ENCODE measurements around the gene RRN3. TPM values are rescaled to one million over a fixed set of nuclear protein-coding genes. Genes with fewer than 3 reads are reported as not detected.
"Not testable (repeated sequence)": the region's sequence is repeated elsewhere in the genome, so short reads cannot be mapped to it uniquely, and the experiment has no call there.

The RRN3 gene
- total RNA-seq, 1 experiment from 2014 or later = 29.9 TPM

DNA sequence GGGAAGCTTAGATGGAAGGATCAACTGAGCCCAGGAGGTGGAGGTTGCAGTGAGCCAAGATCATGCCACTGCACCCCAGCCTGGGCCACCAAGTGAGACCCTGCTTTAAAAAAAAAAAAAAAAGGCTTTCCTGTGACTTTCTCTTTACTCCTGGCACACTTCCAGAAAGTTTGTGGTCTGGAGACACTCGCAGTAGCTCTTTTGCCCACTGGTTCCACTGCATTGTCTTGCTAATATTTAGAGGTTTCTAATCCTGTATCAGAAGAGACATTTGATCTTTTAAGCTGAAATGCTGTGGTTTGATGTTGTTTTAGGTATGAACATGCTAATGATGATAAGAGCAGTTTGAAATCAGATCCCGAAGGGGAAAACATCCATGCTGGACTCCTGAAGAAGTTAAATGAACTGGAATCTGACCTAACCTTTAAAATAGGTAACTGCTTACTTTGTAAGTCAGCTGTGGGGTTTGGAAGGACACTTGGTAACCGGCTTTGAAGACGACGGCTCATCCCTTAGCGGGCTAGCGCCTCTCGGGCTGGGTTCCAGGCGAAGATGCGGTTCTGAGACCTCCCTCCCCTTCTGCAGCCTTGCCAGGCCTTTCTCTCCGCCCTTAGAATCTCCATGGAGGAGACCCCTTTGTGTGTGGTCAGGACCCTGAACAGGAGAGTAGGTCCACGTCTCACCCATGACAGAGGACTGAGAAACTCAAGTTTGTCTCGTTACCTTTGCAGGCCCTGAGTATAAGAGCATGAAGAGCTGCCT lies 61.3 kb downstream of the RRN3 start:
- POLR2A ChIA-PET (ENCODE audit: unreplicated experiment) = no interaction called here
- TF ChIP-seq EZH2 (IDR thresholded peaks at IDR 0.05; ENCODE audit: low read length, unreplicated experiment) (no peak), EZH2phosphoT487 (IDR thresholded peaks at IDR 0.05; ENCODE audit: borderline replicate concordance, low read length) (no peak)
- TF ChIP-seq, protein P1, sequence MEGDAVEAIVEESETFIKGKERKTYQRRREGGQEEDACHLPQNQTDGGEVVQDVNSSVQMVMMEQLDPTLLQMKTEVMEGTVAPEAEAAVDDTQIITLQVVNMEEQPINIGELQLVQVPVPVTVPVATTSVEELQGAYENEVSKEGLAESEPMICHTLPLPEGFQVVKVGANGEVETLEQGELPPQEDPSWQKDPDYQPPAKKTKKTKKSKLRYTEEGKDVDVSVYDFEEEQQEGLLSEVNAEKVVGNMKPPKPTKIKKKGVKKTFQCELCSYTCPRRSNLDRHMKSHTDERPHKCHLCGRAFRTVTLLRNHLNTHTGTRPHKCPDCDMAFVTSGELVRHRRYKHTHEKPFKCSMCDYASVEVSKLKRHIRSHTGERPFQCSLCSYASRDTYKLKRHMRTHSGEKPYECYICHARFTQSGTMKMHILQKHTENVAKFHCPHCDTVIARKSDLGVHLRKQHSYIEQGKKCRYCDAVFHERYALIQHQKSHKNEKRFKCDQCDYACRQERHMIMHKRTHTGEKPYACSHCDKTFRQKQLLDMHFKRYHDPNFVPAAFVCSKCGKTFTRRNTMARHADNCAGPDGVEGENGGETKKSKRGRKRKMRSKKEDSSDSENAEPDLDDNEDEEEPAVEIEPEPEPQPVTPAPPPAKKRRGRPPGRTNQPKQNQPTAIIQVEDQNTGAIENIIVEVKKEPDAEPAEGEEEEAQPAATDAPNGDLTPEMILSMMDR (conservative IDR thresholded peaks at IDR 0.05; ENCODE audit: low read depth, low read length) = no peak
- H3K9me3 ChIP-seq (ENCODE audit: low read length) = no peaks in the 10 kb centered on the region
- intact Hi-C loops (cut with micrococcal nuclease) = no loop called here
- no peak for ATAC-seq
- no peaks in the 10 kb centered on the region for H3K79me2 ChIP-seq (ENCODE audit: low read length)
- H3K27ac ChIP-seq (ENCODE audit: low read length) = no peak overlapping the region
- no peaks in the 10 kb centered on the region for H3K9me2 ChIP-seq (replicated peaks; ENCODE audit: low read length)
- BruUV-seq (replicated peaks) = no TSS peak
- no peaks in the 10 kb centered on the region for H3K4me1 ChIP-seq (ENCODE audit: insufficient read depth, low read length)
- H3K4me3 ChIP-seq (ENCODE audit: low read length) = no peak overlapping the region
- CTCF ChIA-PET = no interaction called here
- peaks cover 24% of the 10 kb centered on the region for H3K36me3 ChIP-seq (ENCODE audit: low read depth, low read length)
- no peak overlapping the region for H3K9ac ChIP-seq (ENCODE audit: low read length)
- DNase-seq = no peak
- no peaks in the 10 kb centered on the region for H3K27me3 ChIP-seq (ENCODE audit: low read length)
- no peak overlapping the region for H2AFZ ChIP-seq (ENCODE audit: low read length)
- H3F3A ChIP-seq (ENCODE audit: low read length, unreplicated experiment) = no peaks in the 10 kb centered on the region
- H3K4me2 ChIP-seq (ENCODE audit: low read length) = no peak overlapping the region
- no peaks in the 10 kb centered on the region for H4K20me1 ChIP-seq (ENCODE audit: low read length)

GRCh38 chr16:15031586-15031985 lies 62.5 kb downstream of the RRN3 start:
- peaks cover 22% of the 10 kb centered on the region for H3K36me3 ChIP-seq (ENCODE audit: low read depth, low read length)
- H2AFZ ChIP-seq (ENCODE audit: low read length) = no peak overlapping the region
- no peak overlapping the region for H3K27ac ChIP-seq (ENCODE audit: low read length)
- H3K9me2 ChIP-seq (replicated peaks; ENCODE audit: low read length) = no peaks in the 10 kb centered on the region
- ATAC-seq (no peak), DNase-seq (no peak)
- no peak for TF ChIP-seq EZH2phosphoT487 (IDR thresholded peaks at IDR 0.05; ENCODE audit: borderline replicate concordance, low read length)
- TF ChIP-seq EZH2 (IDR thresholded peaks at IDR 0.05; ENCODE audit: low read length, unreplicated experiment) = no peak
- TF ChIP-seq, protein P1 (conservative IDR thresholded peaks at IDR 0.05; ENCODE audit: low read depth, low read length) = no peak
- H3K9me3 ChIP-seq (ENCODE audit: low read length) = no peaks in the 10 kb centered on the region
- H3K4me2 ChIP-seq (ENCODE audit: low read length) = no peak overlapping the region
- intact Hi-C loops (cut with micrococcal nuclease) = no loop called here
- H3K27me3 ChIP-seq (ENCODE audit: low read length) = no peaks in the 10 kb centered on the region
- POLR2A ChIA-PET (ENCODE audit: unreplicated experiment) = no interaction called here
- no peak overlapping the region for H3K4me3 ChIP-seq (ENCODE audit: low read length)
- no peaks in the 10 kb centered on the region for H4K20me1 ChIP-seq (ENCODE audit: low read length)
- CTCF ChIA-PET = no interaction called here
- no peak overlapping the region for H3K9ac ChIP-seq (ENCODE audit: low read length)
- BruUV-seq (replicated peaks) = no TSS peak
- no peaks in the 10 kb centered on the region for H3K4me1 ChIP-seq (ENCODE audit: insufficient read depth, low read length)
- H3F3A ChIP-seq (ENCODE audit: low read length, unreplicated experiment) = no peaks in the 10 kb centered on the region
- no peaks in the 10 kb centered on the region for H3K79me2 ChIP-seq (ENCODE audit: low read length)

DNA sequence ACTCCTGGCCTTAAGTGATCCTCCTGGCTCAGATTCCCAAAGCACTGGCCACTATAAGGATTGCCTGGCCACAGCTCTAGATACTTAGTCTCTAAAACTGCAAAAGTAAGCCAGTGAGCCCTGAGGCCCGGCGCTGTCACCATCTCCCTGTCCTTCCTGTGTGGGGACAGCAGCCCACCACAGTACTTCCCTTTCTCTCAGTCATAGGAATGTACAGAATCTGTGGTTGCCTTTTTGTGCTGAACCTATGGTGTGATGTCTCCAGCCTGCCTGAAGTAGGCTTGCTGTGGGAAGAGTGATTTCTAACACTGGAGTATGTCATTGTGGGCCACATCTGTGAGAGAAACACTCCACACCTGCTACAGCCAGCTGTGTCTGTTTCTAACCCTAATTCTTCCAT lies 62.9 kb downstream of the RRN3 start:
- ChIA-PET CTCF (no interaction called here), POLR2A (ENCODE audit: unreplicated experiment) (no interaction called here)
- Histone ChIP-seq H3K27ac (ENCODE audit: low read length) (no peak overlapping the region), H3K4me3 (ENCODE audit: low read length) (no peak overlapping the region), H3K4me2 (ENCODE audit: low read length) (no peak overlapping the region), H2AFZ (ENCODE audit: low read length) (no peak overlapping the region), H3F3A (ENCODE audit: low read length, unreplicated experiment) (no peaks in the 10 kb centered on the region), H3K9ac (ENCODE audit: low read length) (no peak overlapping the region), H3K4me1 (ENCODE audit: insufficient read depth, low read length) (no peaks in the 10 kb centered on the region), H3K36me3 (ENCODE audit: low read depth, low read length) (peaks cover 20% of the 10 kb centered on the region), H3K27me3 (ENCODE audit: low read length) (no peaks in the 10 kb centered on the region), H3K79me2 (ENCODE audit: low read length) (no peaks in the 10 kb centered on the region), H3K9me2 (replicated peaks; ENCODE audit: low read length) (no peaks in the 10 kb centered on the region), H4K20me1 (ENCODE audit: low read length) (no peaks in the 10 kb centered on the region), H3K9me3 (ENCODE audit: low read length) (no peaks in the 10 kb centered on the region)
- TF ChIP-seq EZH2 (IDR thresholded peaks at IDR 0.05; ENCODE audit: low read length, unreplicated experiment) = no peak
- TF ChIP-seq, protein P1 (conservative IDR thresholded peaks at IDR 0.05; ENCODE audit: low read depth, low read length) = no peak
- no peak for TF ChIP-seq EZH2phosphoT487 (IDR thresholded peaks at IDR 0.05; ENCODE audit: borderline replicate concordance, low read length)
- no peak for DNase-seq
- ATAC-seq = no peak
- no TSS peak for BruUV-seq (replicated peaks)
- intact Hi-C loops (cut with micrococcal nuclease) = no loop called here

- intact Hi-C loops (cut with micrococcal nuclease); H4K20me1 ChIP-seq (ENCODE audit: low read length); CTCF ChIA-PET; H3K9me3 ChIP-seq (ENCODE audit: low read length); H3K27me3 ChIP-seq (ENCODE audit: low read length); H3K9me2 ChIP-seq (replicated peaks; ENCODE audit: low read length); H3K4me2 ChIP-seq (ENCODE audit: low read length); H3K4me1 ChIP-seq (ENCODE audit: insufficient read depth, low read length); H3K27ac ChIP-seq (ENCODE audit: low read length); H3K4me3 ChIP-seq (ENCODE audit: low read length); ATAC-seq; POLR2A ChIA-PET (ENCODE audit: unreplicated experiment); H3K79me2 ChIP-seq (ENCODE audit: low read length); H3K9ac ChIP-seq (ENCODE audit: low read length); DNase-seq; H2AFZ ChIP-seq (ENCODE audit: low read length); H3F3A ChIP-seq (ENCODE audit: low read length, unreplicated experiment): not testable (repeated sequence)
- TSS peak; percentile 20 for BruUV-seq (replicated peaks)
- peaks cover 23% of the 10 kb centered on the region for H3K36me3 ChIP-seq (ENCODE audit: low read depth, low read length)
These were observed 64.3 kb downstream of the RRN3 start for GRCh38 chr16:15029749-15030148.

Data from PC-3 (cell line).